HCT116 (cell line): ENCODE results near the gene ODF4.

ENCODE experiments used
- EZH2 ChIP-seq: fragments of 200-600 bp; sonication (generic); IDR thresholded peaks from 2 replicates; pipeline ENCODE4 v1.6.1; 2017; ENCODE audit warnings: antibody characterized with exemption, mixed run types
- POLR2A ChIP-seq: IDR thresholded peaks from 2 replicates; pipeline ENCODE4 v1.7.0; 2011; ENCODE audit warnings: borderline replicate concordance; ENCODE audit not compliant: insufficient read depth, insufficient read length; ENCODE audit errors: extremely low read depth
- SIN3A ChIP-seq: IDR thresholded peaks from 2 replicates; pipeline ENCODE4 v1.6.1; 2012; ENCODE audit warnings: low read depth
- YY1 ChIP-seq: IDR thresholded peaks from 2 replicates; pipeline ENCODE4 v1.6.1; 2011; ENCODE audit warnings: low read length, low read depth, moderate library complexity, mild to moderate bottlenecking; ENCODE audit not compliant: insufficient replicate concordance; ENCODE audit errors: extremely low read depth
- ZNF274 ChIP-seq: fragments of 200-500 bp; sonication (Bioruptor generic); IDR thresholded peaks from 2 replicates; pipeline ENCODE4 v1.6.1; 2014; ENCODE audit warnings: mild to moderate bottlenecking, low read depth, low read length, inconsistent platforms
- TF ChIP-seq, protein P1 (sequence below), 3 experiments: fragments of 200-600 bp in 1 of 3; sonication (generic) in 1 of 3; IDR thresholded peaks in 2 of 3; conservative IDR thresholded peaks in 1 of 3; 2 replicates each; pipeline ENCODE4 v1.5.1; 2012 to 2017; ENCODE audit warnings: low read depth in 2 of 3, low read length in 2 of 3, antibody characterized with exemption in 1 of 3, borderline replicate concordance in 1 of 3, control low read depth in 1 of 3, mild to moderate bottlenecking in 1 of 3, mixed read lengths in 1 of 3, mixed run types in 1 of 3, moderate library complexity in 1 of 3; ENCODE audit not compliant: insufficient read depth in 1 of 3

DNA sequence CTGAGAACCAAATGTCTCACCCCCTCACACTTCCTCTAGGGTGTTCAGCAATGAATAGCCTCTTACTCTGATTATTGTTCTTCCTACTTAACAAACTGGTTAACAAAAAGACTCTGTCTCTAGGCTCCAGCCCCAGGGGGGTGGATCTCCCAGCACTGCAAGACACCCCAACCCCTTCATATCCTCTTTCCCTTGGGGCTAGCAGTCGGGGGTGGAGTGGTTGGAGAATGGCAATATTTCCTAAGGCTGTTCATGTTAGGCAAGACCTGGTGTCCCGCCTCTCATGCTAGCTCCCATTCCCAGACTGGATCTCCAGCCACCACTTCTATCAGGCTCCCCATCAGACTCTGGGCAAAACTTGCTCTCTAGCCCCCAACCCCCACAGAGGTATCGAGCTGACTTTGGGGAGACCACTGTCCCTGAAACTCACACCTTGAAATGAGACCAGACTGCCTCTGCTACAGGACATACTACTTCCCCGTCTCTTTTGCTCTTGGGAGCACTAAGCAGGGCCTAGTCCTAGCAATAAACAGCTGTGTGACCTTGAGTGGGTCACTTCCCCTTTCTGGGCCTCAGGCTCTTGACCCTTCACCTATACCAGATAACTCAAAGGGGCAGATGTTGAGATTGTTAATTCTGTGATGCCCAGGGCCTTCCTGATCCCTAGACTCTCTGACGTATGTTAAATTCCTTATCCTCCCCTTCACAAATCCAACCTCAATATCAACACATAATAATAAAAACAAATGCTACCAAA lies 46.8 kb upstream of the ODF4 start:
- TF ChIP-seq, protein P1, sequence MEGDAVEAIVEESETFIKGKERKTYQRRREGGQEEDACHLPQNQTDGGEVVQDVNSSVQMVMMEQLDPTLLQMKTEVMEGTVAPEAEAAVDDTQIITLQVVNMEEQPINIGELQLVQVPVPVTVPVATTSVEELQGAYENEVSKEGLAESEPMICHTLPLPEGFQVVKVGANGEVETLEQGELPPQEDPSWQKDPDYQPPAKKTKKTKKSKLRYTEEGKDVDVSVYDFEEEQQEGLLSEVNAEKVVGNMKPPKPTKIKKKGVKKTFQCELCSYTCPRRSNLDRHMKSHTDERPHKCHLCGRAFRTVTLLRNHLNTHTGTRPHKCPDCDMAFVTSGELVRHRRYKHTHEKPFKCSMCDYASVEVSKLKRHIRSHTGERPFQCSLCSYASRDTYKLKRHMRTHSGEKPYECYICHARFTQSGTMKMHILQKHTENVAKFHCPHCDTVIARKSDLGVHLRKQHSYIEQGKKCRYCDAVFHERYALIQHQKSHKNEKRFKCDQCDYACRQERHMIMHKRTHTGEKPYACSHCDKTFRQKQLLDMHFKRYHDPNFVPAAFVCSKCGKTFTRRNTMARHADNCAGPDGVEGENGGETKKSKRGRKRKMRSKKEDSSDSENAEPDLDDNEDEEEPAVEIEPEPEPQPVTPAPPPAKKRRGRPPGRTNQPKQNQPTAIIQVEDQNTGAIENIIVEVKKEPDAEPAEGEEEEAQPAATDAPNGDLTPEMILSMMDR (IDR thresholded peaks at IDR 0.05 in 2 of 3, conservative IDR thresholded peaks at IDR 0.05 in 1 of 3; ENCODE audit: borderline replicate concordance in 1 of 3, insufficient read depth in 1 of 3, low read depth in 2 of 3, low read length in 2 of 3), result no peak
- TF ChIP-seq EZH2 (no peak), YY1 (no peak), POLR2A (no peak), ZNF274 (no peak), SIN3A (no peak)
